Measurements from ENCODE around the gene RTL10. TPM values are rescaled to one million over a fixed set of nuclear protein-coding genes. Genes with fewer than 3 reads are reported as not detected.
A peak's percentile ranks its signal among the peaks of the same experiment; 100 is the strongest.

Gene RTL10
- total and polyA plus RNA-seq, 2 of the 8 experiments (the other 6 are each of a cell fraction or from before 2014, with no cell fraction given): 11.5 to 18.8 TPM

DNA sequence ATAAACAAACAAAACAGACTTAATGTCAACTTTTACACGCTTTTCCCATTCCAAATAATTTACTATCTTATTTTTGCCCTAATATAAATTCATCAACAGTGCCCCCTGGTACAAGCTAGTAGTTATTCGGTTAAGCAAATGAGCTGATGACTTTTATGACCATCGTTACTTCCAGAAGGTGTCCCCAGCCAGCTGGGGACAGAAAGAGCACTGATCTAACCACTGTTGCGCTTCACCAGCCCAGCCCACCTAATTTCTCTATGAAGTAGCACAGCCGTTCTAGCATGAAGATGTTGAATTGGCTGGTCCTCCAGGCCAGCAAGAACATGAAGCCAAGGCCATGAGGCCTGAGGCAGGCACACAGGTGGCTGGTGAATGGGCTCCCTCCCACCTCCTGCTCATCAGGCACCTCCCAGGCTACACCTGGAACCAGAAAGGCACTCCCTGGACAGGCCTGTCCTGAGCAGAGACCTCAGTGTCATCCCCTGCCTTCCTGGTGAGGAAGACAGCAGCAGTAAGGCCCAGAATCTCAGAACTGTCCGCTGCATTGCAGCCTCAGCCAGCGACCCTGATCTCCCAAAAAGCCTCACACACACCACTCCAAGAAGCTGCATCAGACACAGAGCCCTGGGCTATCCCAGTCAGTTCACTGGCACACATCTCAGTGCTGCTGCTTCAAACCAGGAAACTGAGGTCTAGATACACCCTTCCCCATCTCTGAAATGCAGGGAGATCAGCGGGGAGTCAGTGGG is 12.9 kb downstream of the RTL10 start:
- H3K79me1 ChIP-seq (ENCODE audit: low read depth, low read length): no peaks in the 10 kb centered on the region; the same call in 1 of the 2 replicates
- TF ChIP-seq GTF2F1 (IDR thresholded peaks at IDR 0.05; ENCODE audit: borderline replicate concordance, low read depth, low read length) (no peak), SAP30 (IDR thresholded peaks at IDR 0.05; ENCODE audit: insufficient read depth, insufficient replicate concordance, low read length) (no peak), KDM1A (IDR thresholded peaks at IDR 0.05; ENCODE audit: borderline replicate concordance, low read length) (no peak), EP300 (IDR thresholded peaks at IDR 0.05; ENCODE audit: borderline replicate concordance in 1 of 2, low read depth in 2 of 2, low read length in 2 of 2) (no peak), CBX8 (IDR thresholded peaks at IDR 0.05; ENCODE audit: borderline replicate concordance, low read depth, low read length) (no peak), NRF1 (IDR thresholded peaks at IDR 0.05; ENCODE audit: low read depth, low read length) (no peak), POLR2A (IDR thresholded peaks at IDR 0.05; ENCODE audit: control extremely low read depth in 1 of 2, low read depth in 2 of 2, low read length in 2 of 2) (no peak), CBX5 (IDR thresholded peaks at IDR 0.05; ENCODE audit: low read depth, low read length) (no peak)
- TF ChIP-seq, protein P1, sequence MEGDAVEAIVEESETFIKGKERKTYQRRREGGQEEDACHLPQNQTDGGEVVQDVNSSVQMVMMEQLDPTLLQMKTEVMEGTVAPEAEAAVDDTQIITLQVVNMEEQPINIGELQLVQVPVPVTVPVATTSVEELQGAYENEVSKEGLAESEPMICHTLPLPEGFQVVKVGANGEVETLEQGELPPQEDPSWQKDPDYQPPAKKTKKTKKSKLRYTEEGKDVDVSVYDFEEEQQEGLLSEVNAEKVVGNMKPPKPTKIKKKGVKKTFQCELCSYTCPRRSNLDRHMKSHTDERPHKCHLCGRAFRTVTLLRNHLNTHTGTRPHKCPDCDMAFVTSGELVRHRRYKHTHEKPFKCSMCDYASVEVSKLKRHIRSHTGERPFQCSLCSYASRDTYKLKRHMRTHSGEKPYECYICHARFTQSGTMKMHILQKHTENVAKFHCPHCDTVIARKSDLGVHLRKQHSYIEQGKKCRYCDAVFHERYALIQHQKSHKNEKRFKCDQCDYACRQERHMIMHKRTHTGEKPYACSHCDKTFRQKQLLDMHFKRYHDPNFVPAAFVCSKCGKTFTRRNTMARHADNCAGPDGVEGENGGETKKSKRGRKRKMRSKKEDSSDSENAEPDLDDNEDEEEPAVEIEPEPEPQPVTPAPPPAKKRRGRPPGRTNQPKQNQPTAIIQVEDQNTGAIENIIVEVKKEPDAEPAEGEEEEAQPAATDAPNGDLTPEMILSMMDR (IDR thresholded peaks at IDR 0.05; ENCODE audit: control extremely low read depth in 1 of 3, insufficient read depth in 1 of 3, low read depth in 1 of 3, low read length in 3 of 3): no peak

More for the DNA sequence above, 12.9 kb downstream of the RTL10 start:
- DNase-seq (ENCODE audit: low read depth in 1 of 2, low spot score in 2 of 2) (no peak), FAIRE-seq (no peak)
- H4K91ac ChIP-seq (replicated peaks; ENCODE audit: insufficient read length, low read length): no peak overlapping the region
- no peak overlapping the region for H2BK5ac ChIP-seq (ENCODE audit: low read depth, low read length)
- no peak overlapping the region for H3K9ac ChIP-seq (replicated peaks in 1 of 4; ENCODE audit: extremely low read depth in 1 of 4, low read depth in 3 of 4, low read length in 3 of 4)
- H2AFZ ChIP-seq (ENCODE audit: low read length): no peak overlapping the region
- H3K4me2 ChIP-seq (ENCODE audit: insufficient read depth in 1 of 2, low read depth in 2 of 2, low read length in 2 of 2): no peak overlapping the region
- peaks cover 0 to 3% (median 0%) of the 10 kb centered on the region in 4 experiments; a peak in 4 of 7 replicates for H3K4me1 ChIP-seq (replicated peaks in 1 of 4; ENCODE audit: control insufficient read depth in 3 of 4, insufficient read depth in 4 of 4, low read length in 3 of 4)
- H2BK12ac ChIP-seq (ENCODE audit: low read depth, low read length): no peak overlapping the region
- H3K14ac ChIP-seq (ENCODE audit: insufficient read length): no peak overlapping the region
- H2BK20ac ChIP-seq (ENCODE audit: low read length): no peak overlapping the region
- H4K5ac ChIP-seq (ENCODE audit: insufficient read length, low read depth, low read length): no peak overlapping the region
- no peaks in the 10 kb centered on the region for H3K36me3 ChIP-seq (ENCODE audit: control insufficient read depth in 2 of 4, insufficient read depth in 4 of 4, low read length in 3 of 4)
- no peaks in the 10 kb centered on the region; a peak in 1 of 4 replicates for H3K79me2 ChIP-seq (ENCODE audit: control insufficient read depth in 1 of 2, insufficient read depth in 2 of 2, low read length in 2 of 2)
- no peak overlapping the region for H4K8ac ChIP-seq (ENCODE audit: extremely low read depth, insufficient read depth, low read length)
- no peak overlapping the region for H3K27ac ChIP-seq (ENCODE audit: low read depth, low read length)
- no peak overlapping the region for H3K4ac ChIP-seq (replicated peaks; ENCODE audit: insufficient read length, low read depth, low read length)
- H3K4me3 ChIP-seq (ENCODE audit: extremely low read depth in 1 of 4, insufficient read depth in 2 of 4, low read depth in 3 of 4, low read length in 4 of 4): no peak overlapping the region
- no peak overlapping the region for H3K56ac ChIP-seq (replicated peaks; ENCODE audit: insufficient read length, low read depth, low read length)
- 0 out of 2 replicates have a peak overlapping the region, but pooled peaks have one; percentile 65 for H2AK5ac ChIP-seq (ENCODE audit: low read depth, low read length)
- H2BK15ac ChIP-seq (ENCODE audit: low read length): no peak overlapping the region
- H4K20me1 ChIP-seq (replicated peaks in 1 of 2; ENCODE audit: control insufficient read depth in 1 of 2, insufficient read depth in 2 of 2, low read length in 2 of 2): peaks cover 10 to 21% of the 10 kb centered on the region in 2 experiments
- H3K9me3 ChIP-seq (ENCODE audit: insufficient read depth in 2 of 2, low read depth in 1 of 2, low read length in 1 of 2): no peaks in the 10 kb centered on the region
- CTCF ChIA-PET (ENCODE audit: partially characterized antibody): interaction anchor here (0.8 to 2.0 kb wide), 11 partner anchors 9 to 106 kb away, joined by 3 to 6 read pairs (median 4); partner anchors contain the start of genes GNB1L and RTL10
- no peak overlapping the region; the same call in 1 of the 2 replicates for H3K18ac ChIP-seq (ENCODE audit: extremely low read depth, low read length)
- H3K23ac ChIP-seq (ENCODE audit: insufficient read length): no peak overlapping the region
- H3K27me3 ChIP-seq (replicated peaks in 1 of 4; ENCODE audit: control insufficient read depth in 3 of 4, extremely low read depth in 1 of 4, insufficient read depth in 3 of 4, low read length in 3 of 4): no peaks in the 10 kb centered on the region
- WGBS, 2 experiments (ENCODE audit: extremely low coverage in 1 of 2, insufficient coverage in 1 of 2, insufficient read length in 1 of 2, insufficient replicate concordance in 2 of 2, low coverage in 1 of 2, low lambda C conversion rate in 2 of 2, missing lambda C conversion rate in 1 of 2): 89 to 100% methylated on average over 1 to 8 of the region's 8 CpGs
- no peaks in the 10 kb centered on the region for H3K23me2 ChIP-seq (ENCODE audit: low read depth, low read length)
- H2BK120ac ChIP-seq (replicated peaks; ENCODE audit: low read depth, low read length): no peak overlapping the region
- POLR2A ChIA-PET (ENCODE audit: partially characterized antibody): interaction anchor here (0.6 to 2.2 kb wide), 4 partner anchors 8 to 14 kb away, joined by 3 to 6 read pairs (median 3); no protein-coding TSS in a partner anchor
